Nephron progenitor cell (in vitro differentiated cells): ENCODE measurements around the gene ZBTB20.

ENCODE experiments used
- DNase-seq: peaks from one replicate; pipeline ENCODE4 v3.0.0; 2021
- H3K27ac Mint-ChIP-seq: 2 replicates; pipeline ENCODE4 v1.8.0; 2021; ENCODE audit warnings: mild to moderate bottlenecking, moderate library complexity, mixed read lengths
- H3K27me3 Mint-ChIP-seq: 2 replicates; pipeline ENCODE4 v1.8.0; 2021; ENCODE audit warnings: mild to moderate bottlenecking, low read depth, mixed read lengths; ENCODE audit not compliant: poor library complexity
- H3K36me3 Mint-ChIP-seq: 2 replicates; pipeline ENCODE4 v1.8.0; 2021; ENCODE audit warnings: low read depth, mixed read lengths
- H3K4me1 Mint-ChIP-seq: 2 replicates; pipeline ENCODE4 v1.8.0; 2021; ENCODE audit warnings: mixed read lengths
- H3K4me3 Mint-ChIP-seq: 2 replicates; pipeline ENCODE4 v1.8.0; 2021; ENCODE audit warnings: mild to moderate bottlenecking, moderate library complexity, mixed read lengths
- H3K9me3 Mint-ChIP-seq: 2 replicates; pipeline ENCODE4 v1.8.0; 2021; ENCODE audit warnings: mild to moderate bottlenecking, moderate library complexity, mixed read lengths
- TF ChIP-seq, protein P1 (sequence below): fragments of 200-600 bp; sonication (generic); IDR thresholded peaks from 2 replicates; pipeline ENCODE4 v1.5.0; 2021; ENCODE audit warnings: antibody characterized with exemption

Gene ZBTB20

DNA sequence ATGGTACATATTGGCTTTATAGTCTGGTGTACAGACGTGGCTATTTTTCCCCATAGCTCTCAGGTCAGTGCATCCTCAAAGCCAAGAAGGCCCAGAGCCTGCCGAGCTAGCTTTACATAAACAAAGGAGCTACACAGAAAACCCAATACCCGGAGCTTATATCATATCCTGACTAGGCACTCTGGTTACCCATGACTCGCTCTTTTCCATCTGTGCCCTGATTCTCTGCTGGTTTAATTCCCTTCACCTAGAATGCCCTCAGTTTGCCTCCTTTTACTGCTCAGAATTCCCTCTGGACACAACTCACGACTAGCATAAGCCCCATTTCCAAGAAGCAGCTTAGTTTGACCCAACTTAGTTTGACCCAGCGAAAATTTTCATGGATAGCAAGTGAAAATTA, 742.5 kb downstream of the ZBTB20 start:
- Mint-ChIP-seq H3K4me3 (no peak overlapping the region), H3K27me3 (peaks cover 3% of the 10 kb centered on the region), H3K9me3 (no peaks in the 10 kb centered on the region), H3K36me3 (no peaks in the 10 kb centered on the region), H3K27ac (no peak overlapping the region), H3K4me1 (peaks cover 25% of the 10 kb centered on the region)
- no peak for DNase-seq
- TF ChIP-seq, protein P1, sequence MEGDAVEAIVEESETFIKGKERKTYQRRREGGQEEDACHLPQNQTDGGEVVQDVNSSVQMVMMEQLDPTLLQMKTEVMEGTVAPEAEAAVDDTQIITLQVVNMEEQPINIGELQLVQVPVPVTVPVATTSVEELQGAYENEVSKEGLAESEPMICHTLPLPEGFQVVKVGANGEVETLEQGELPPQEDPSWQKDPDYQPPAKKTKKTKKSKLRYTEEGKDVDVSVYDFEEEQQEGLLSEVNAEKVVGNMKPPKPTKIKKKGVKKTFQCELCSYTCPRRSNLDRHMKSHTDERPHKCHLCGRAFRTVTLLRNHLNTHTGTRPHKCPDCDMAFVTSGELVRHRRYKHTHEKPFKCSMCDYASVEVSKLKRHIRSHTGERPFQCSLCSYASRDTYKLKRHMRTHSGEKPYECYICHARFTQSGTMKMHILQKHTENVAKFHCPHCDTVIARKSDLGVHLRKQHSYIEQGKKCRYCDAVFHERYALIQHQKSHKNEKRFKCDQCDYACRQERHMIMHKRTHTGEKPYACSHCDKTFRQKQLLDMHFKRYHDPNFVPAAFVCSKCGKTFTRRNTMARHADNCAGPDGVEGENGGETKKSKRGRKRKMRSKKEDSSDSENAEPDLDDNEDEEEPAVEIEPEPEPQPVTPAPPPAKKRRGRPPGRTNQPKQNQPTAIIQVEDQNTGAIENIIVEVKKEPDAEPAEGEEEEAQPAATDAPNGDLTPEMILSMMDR, result no peak

DNA sequence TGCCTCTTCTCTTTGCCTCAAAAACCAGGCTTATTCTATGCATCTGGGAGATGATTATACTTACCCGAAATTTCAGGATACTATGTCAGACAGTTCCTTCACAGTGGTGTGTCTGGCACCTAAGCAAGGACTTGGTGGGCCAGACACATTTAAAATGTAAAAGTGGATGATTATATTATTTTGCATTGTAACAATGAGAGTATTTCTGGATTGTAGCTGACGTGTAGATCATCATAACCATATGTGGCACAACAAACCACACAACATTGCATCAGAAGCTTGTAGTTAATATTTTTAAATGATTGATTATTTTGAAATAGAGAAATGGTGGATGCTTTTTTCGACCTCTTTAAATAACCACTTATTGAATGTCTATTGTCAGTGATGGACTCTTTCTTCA, 744.2 kb downstream of the ZBTB20 start:
- no peak for DNase-seq
- Mint-ChIP-seq H3K27ac (no peak overlapping the region), H3K4me3 (no peak overlapping the region), H3K27me3 (peaks cover 3% of the 10 kb centered on the region), H3K36me3 (no peaks in the 10 kb centered on the region), H3K9me3 (no peaks in the 10 kb centered on the region), H3K4me1 (peaks cover 8% of the 10 kb centered on the region)
- TF ChIP-seq, protein P1, result no peak

DNA sequence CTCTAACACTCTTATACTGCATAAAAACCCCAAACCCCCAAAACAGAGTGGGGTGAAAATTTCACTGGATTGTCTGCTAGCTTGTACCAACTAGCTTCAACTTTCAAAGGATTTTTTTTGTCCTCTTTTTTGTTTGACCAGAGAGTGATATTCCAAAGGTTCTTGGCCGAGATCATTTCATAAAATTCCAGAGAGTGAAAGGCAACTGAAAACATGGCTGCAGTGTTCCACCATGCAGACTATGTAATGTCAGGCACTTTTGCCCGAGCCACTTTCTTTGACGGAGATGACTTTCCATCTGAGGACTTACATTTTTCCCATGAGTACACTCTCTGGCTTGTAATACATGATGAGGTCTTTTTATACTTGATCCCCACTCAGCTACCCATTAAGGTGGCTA, 745.7 kb downstream of the ZBTB20 start:
- Mint-ChIP-seq H3K9me3 (no peaks in the 10 kb centered on the region), H3K27me3 (peaks cover 3% of the 10 kb centered on the region), H3K36me3 (no peaks in the 10 kb centered on the region), H3K4me1 (no peaks in the 10 kb centered on the region), H3K4me3 (no peak overlapping the region), H3K27ac (no peak overlapping the region)
- DNase-seq, result no peak
- TF ChIP-seq, protein P1, result no peak

DNA sequence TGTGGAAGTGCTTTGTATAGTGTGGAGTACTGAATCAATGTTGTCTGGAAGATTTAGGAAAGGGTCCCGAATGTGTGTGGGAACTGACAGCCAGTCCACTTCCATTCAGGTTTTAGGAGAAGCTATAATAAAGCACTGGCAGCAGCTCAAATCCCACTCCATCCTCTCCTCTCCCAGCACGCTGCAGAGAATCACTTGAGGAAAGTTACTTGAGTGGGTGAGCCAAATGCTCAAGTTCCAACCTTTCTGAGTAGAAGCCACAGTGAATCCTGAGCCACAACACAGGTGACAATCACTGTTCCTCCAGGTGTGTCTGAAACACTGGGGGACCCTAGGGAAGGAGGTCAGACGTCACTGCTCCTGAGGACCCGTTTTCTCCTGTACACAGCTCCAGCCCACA, 746.7 kb downstream of the ZBTB20 start:
- no peak for DNase-seq
- H3K4me3 Mint-ChIP-seq, result no peak overlapping the region
- no peaks in the 10 kb centered on the region for H3K9me3 Mint-ChIP-seq
- H3K27me3 Mint-ChIP-seq, result peaks cover 3% of the 10 kb centered on the region
- no peaks in the 10 kb centered on the region for H3K36me3 Mint-ChIP-seq
- TF ChIP-seq, protein P1, result no peak
- no peak overlapping the region for H3K27ac Mint-ChIP-seq
- H3K4me1 Mint-ChIP-seq, result no peaks in the 10 kb centered on the region

DNA sequence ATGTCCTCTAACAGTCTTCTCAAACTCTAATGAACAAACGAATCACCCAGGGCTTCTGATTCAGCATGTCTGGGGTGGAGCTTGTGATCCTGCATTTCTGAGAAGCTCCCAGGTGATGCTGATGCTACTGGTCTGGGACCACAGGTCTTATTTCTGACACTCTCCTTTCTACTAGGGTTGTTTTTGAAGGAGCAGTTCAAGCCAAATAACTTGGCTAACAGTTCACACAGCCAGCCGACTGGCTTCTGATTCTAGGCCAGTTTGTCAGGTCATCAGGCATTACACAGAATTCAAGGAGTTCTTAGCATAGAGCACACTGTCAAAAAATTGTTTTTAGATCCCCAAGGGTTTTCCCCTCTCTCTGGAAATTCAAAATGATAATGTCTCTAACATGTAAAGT, 752.5 kb downstream of the ZBTB20 start:
- Mint-ChIP-seq H3K27ac (no peak overlapping the region), H3K4me3 (no peak overlapping the region), H3K9me3 (no peaks in the 10 kb centered on the region), H3K27me3 (no peaks in the 10 kb centered on the region), H3K4me1 (no peaks in the 10 kb centered on the region), H3K36me3 (no peaks in the 10 kb centered on the region)
- DNase-seq, result no peak
- TF ChIP-seq, protein P1, result no peak

DNA sequence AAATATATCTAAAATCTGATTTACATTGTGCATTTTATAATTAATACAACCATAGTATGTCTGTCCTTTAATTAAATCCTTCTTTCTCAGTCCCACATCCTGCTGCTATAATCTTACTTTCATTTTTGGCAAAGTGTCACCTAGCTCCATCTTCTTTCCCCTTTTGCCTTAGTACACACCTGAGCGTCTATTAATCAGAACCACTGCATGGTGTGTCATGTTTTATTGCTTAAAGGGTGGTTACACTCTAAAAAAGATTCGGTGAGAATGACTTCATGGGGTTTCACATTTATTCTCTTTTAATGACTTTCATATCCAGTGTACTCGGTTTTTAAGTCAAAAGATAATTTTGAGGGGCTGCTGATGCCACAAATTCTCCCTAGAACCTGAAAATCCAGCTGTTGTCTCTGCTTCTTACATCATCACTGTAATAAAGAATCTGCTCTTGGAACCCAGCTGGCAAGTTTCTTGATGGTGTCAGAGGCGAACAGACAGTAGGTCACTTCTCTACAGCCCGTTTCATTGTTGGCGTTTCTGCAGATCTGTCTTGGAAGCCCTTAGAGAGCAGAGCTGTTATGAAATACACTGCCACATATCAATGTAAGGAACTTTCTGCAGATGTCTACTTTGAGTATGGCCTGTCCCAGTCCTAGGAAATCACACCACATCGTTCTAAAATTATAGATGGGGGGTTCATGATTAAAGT, 753.6 kb downstream of the ZBTB20 start:
- no peak for DNase-seq
- H3K4me1 Mint-ChIP-seq, result no peaks in the 10 kb centered on the region
- no peak overlapping the region for H3K4me3 Mint-ChIP-seq
- TF ChIP-seq, protein P1, result no peak
- H3K27ac Mint-ChIP-seq, result no peak overlapping the region
- H3K27me3 Mint-ChIP-seq, result peaks cover 2% of the 10 kb centered on the region
- no peaks in the 10 kb centered on the region for H3K36me3 Mint-ChIP-seq
- no peaks in the 10 kb centered on the region for H3K9me3 Mint-ChIP-seq
